ENCODE data around the gene FAM124A.

The FAM124A gene

GRCh38 chr13:51206584-51206983 is 15.6 kb upstream of the FAM124A start:
- no peaks in the 10 kb centered on the region for H3K4me1 Mint-ChIP-seq (ENCODE audit: low read depth)

GRCh38 chr13:51207881-51208280 is 14.3 kb upstream of the FAM124A start:
- Mint-ChIP-seq H3K4me3 (no peak overlapping the region), H3K27ac (no peak overlapping the region), H3K27me3 (peaks cover 28% of the 10 kb centered on the region), H3K36me3 (no peaks in the 10 kb centered on the region), H3K4me1 (ENCODE audit: low read depth) (no peaks in the 10 kb centered on the region), H3K9me3 (ENCODE audit: low read depth) (no peaks in the 10 kb centered on the region)

More at GRCh38 chr13:51206584-51206983, 15.6 kb upstream of the FAM124A start:
- Mint-ChIP-seq H3K27ac (no peak overlapping the region), H3K27me3 (peaks cover 22% of the 10 kb centered on the region), H3K9me3 (ENCODE audit: low read depth) (no peaks in the 10 kb centered on the region), H3K4me3 (no peak overlapping the region), H3K36me3 (no peaks in the 10 kb centered on the region)

GRCh38 chr13:51208716-51209115 is 13.5 kb upstream of the FAM124A start:
- peaks cover 28% of the 10 kb centered on the region for H3K27me3 Mint-ChIP-seq

GRCh38 chr13:51211910-51212309 is 10.3 kb upstream of the FAM124A start:
- H3K4me1 Mint-ChIP-seq (ENCODE audit: low read depth): no peaks in the 10 kb centered on the region
- H3K27ac Mint-ChIP-seq: no peak overlapping the region
- no peak overlapping the region for H3K4me3 Mint-ChIP-seq
- H3K27me3 Mint-ChIP-seq: peaks cover 33% of the 10 kb centered on the region
- H3K36me3 Mint-ChIP-seq: no peaks in the 10 kb centered on the region
- no peaks in the 10 kb centered on the region for H3K9me3 Mint-ChIP-seq (ENCODE audit: low read depth)

More at GRCh38 chr13:51208716-51209115, 13.5 kb upstream of the FAM124A start:
- no peaks in the 10 kb centered on the region for H3K9me3 Mint-ChIP-seq (ENCODE audit: low read depth)
- H3K36me3 Mint-ChIP-seq: no peaks in the 10 kb centered on the region
- no peak overlapping the region for H3K27ac Mint-ChIP-seq
- H3K4me3 Mint-ChIP-seq: no peak overlapping the region
- H3K4me1 Mint-ChIP-seq (ENCODE audit: low read depth): no peaks in the 10 kb centered on the region

- H3K27ac Mint-ChIP-seq: no peak overlapping the region
- H3K9me3 Mint-ChIP-seq (ENCODE audit: low read depth): no peaks in the 10 kb centered on the region
- H3K4me3 Mint-ChIP-seq: no peak overlapping the region
- H3K36me3 Mint-ChIP-seq: no peaks in the 10 kb centered on the region
- H3K27me3 Mint-ChIP-seq: peaks cover 36% of the 10 kb centered on the region
- no peaks in the 10 kb centered on the region for H3K4me1 Mint-ChIP-seq (ENCODE audit: low read depth)
Observed at GRCh38 chr13:51212758-51213157, 9.4 kb upstream of the FAM124A start.

- Mint-ChIP-seq H3K4me1 (ENCODE audit: low read depth) (no peaks in the 10 kb centered on the region), H3K27me3 (peaks cover 36% of the 10 kb centered on the region), H3K36me3 (no peaks in the 10 kb centered on the region), H3K4me3 (no peak overlapping the region), H3K27ac (no peak overlapping the region), H3K9me3 (ENCODE audit: low read depth) (no peaks in the 10 kb centered on the region)
Observed at GRCh38 chr13:51213173-51213728, 8.9 kb upstream of the FAM124A start.

GRCh38 chr13:51218626-51219025 is 3.6 kb upstream of the FAM124A start:
- H3K36me3 Mint-ChIP-seq: no peaks in the 10 kb centered on the region

GRCh38 chr13:51220706-51221105 is 1.5 kb upstream of the FAM124A start:
- Mint-ChIP-seq H3K36me3 (no peaks in the 10 kb centered on the region), H3K9me3 (ENCODE audit: low read depth) (no peaks in the 10 kb centered on the region), H3K27me3 (peaks cover 39% of the 10 kb centered on the region), H3K4me1 (ENCODE audit: low read depth) (no peaks in the 10 kb centered on the region), H3K4me3 (no peak overlapping the region), H3K27ac (no peak overlapping the region)

More at GRCh38 chr13:51218626-51219025, 3.6 kb upstream of the FAM124A start:
- Mint-ChIP-seq H3K4me3 (no peak overlapping the region), H3K27ac (no peak overlapping the region), H3K9me3 (ENCODE audit: low read depth) (no peaks in the 10 kb centered on the region), H3K4me1 (ENCODE audit: low read depth) (no peaks in the 10 kb centered on the region), H3K27me3 (peaks cover 31% of the 10 kb centered on the region)

GRCh38 chr13:51221108-51221507 is 1.1 kb upstream of the FAM124A start:
- Mint-ChIP-seq H3K27me3 (peaks cover 37% of the 10 kb centered on the region), H3K36me3 (no peaks in the 10 kb centered on the region), H3K9me3 (ENCODE audit: low read depth) (no peaks in the 10 kb centered on the region), H3K4me1 (ENCODE audit: low read depth) (no peaks in the 10 kb centered on the region), H3K27ac (no peak overlapping the region), H3K4me3 (peak overlapping the region; percentile 85)

GRCh38 chr13:51221674-51222036 is 543 bp upstream of the FAM124A start:
- no peaks in the 10 kb centered on the region for H3K4me1 Mint-ChIP-seq (ENCODE audit: low read depth)
- no peaks in the 10 kb centered on the region for H3K9me3 Mint-ChIP-seq (ENCODE audit: low read depth)
- H3K36me3 Mint-ChIP-seq: no peaks in the 10 kb centered on the region
- peak overlapping the region; percentile 85 for H3K4me3 Mint-ChIP-seq
- H3K27me3 Mint-ChIP-seq: peaks cover 34% of the 10 kb centered on the region
- peak overlapping the region; percentile 50 for H3K27ac Mint-ChIP-seq

GRCh38 chr13:51222686-51223559 is 725 bp downstream of the FAM124A start:
- Mint-ChIP-seq H3K9me3 (ENCODE audit: low read depth) (no peaks in the 10 kb centered on the region), H3K27me3 (peaks cover 33% of the 10 kb centered on the region), H3K4me3 (peak overlapping the region; percentile 76), H3K4me1 (ENCODE audit: low read depth) (no peaks in the 10 kb centered on the region), H3K27ac (no peak overlapping the region), H3K36me3 (no peaks in the 10 kb centered on the region)

- H3K9me3 Mint-ChIP-seq (ENCODE audit: low read depth): no peaks in the 10 kb centered on the region
Observed at GRCh38 chr13:51223560-51224270, 1.5 kb downstream of the FAM124A start.

GRCh38 chr13:51225029-51225428 is 2.8 kb downstream of the FAM124A start:
- peak overlapping the region; percentile 6 for H3K4me3 Mint-ChIP-seq
- H3K9me3 Mint-ChIP-seq (ENCODE audit: low read depth): no peaks in the 10 kb centered on the region
- no peaks in the 10 kb centered on the region for H3K36me3 Mint-ChIP-seq
- no peaks in the 10 kb centered on the region for H3K4me1 Mint-ChIP-seq (ENCODE audit: low read depth)
- peaks cover 39% of the 10 kb centered on the region for H3K27me3 Mint-ChIP-seq
- no peak overlapping the region for H3K27ac Mint-ChIP-seq

More at GRCh38 chr13:51223560-51224270, 1.5 kb downstream of the FAM124A start:
- peak overlapping the region; percentile 63 for H3K4me3 Mint-ChIP-seq
- H3K36me3 Mint-ChIP-seq: no peaks in the 10 kb centered on the region
- no peaks in the 10 kb centered on the region for H3K4me1 Mint-ChIP-seq (ENCODE audit: low read depth)
- H3K27me3 Mint-ChIP-seq: peaks cover 33% of the 10 kb centered on the region
- no peak overlapping the region for H3K27ac Mint-ChIP-seq

- Mint-ChIP-seq H3K4me1 (ENCODE audit: low read depth) (no peaks in the 10 kb centered on the region), H3K27ac (no peak overlapping the region), H3K4me3 (no peak overlapping the region), H3K9me3 (ENCODE audit: low read depth) (no peaks in the 10 kb centered on the region), H3K27me3 (peaks cover 40% of the 10 kb centered on the region), H3K36me3 (no peaks in the 10 kb centered on the region)
Observed at GRCh38 chr13:51227404-51227803, 5.2 kb downstream of the FAM124A start.

- H3K9me3 Mint-ChIP-seq (ENCODE audit: low read depth): no peaks in the 10 kb centered on the region
- peaks cover 32% of the 10 kb centered on the region for H3K27me3 Mint-ChIP-seq
- H3K36me3 Mint-ChIP-seq: no peaks in the 10 kb centered on the region
- no peak overlapping the region for H3K27ac Mint-ChIP-seq
- no peak overlapping the region for H3K4me3 Mint-ChIP-seq
- H3K4me1 Mint-ChIP-seq (ENCODE audit: low read depth): no peaks in the 10 kb centered on the region
Observed at GRCh38 chr13:51229101-51229719, 7.0 kb downstream of the FAM124A start.

Measured in activated naive CD8-positive, alpha-beta T cell (primary cell).